ENCODE results near the gene ESYT2.

DNA sequence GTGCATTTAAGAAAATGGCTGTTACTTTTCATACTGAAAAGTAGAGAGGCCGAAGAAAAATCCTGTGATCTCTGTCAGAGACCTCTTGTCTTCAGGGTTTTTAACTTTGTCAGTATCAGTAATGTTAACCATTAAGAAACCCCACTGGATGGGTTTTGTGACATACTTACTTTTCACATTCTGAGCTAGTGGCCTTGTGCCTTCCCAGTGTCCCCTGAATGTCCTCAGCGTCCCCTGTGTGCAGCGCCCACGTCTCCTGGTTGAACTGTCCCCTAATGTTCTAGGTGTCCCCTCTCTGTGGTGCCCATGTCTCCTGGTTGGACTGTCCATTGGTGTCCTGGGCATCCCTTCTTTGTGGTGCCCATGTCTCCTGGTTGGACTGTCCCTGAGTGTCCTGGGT is 36.7 kb upstream of the ESYT2 start:
- TF ChIP-seq EZH2 (optimal IDR thresholded peaks at IDR 0.05; ENCODE audit: low read depth, low read length) (no peak), EZH2phosphoT487 (IDR thresholded peaks at IDR 0.05; ENCODE audit: low read length) (no peak)
- TF ChIP-seq, protein P1, sequence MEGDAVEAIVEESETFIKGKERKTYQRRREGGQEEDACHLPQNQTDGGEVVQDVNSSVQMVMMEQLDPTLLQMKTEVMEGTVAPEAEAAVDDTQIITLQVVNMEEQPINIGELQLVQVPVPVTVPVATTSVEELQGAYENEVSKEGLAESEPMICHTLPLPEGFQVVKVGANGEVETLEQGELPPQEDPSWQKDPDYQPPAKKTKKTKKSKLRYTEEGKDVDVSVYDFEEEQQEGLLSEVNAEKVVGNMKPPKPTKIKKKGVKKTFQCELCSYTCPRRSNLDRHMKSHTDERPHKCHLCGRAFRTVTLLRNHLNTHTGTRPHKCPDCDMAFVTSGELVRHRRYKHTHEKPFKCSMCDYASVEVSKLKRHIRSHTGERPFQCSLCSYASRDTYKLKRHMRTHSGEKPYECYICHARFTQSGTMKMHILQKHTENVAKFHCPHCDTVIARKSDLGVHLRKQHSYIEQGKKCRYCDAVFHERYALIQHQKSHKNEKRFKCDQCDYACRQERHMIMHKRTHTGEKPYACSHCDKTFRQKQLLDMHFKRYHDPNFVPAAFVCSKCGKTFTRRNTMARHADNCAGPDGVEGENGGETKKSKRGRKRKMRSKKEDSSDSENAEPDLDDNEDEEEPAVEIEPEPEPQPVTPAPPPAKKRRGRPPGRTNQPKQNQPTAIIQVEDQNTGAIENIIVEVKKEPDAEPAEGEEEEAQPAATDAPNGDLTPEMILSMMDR (IDR thresholded peaks at IDR 0.05; ENCODE audit: low read length) = no peak
